Prostate gland (tissue), 2 donors: ENCODE data around the gene LPP.

Experiments
- POLR2A ChIP-seq: fragments of 450-650 bp; IDR thresholded peaks from one replicate; pipeline ENCODE4 v1.6.1; 2016; ENCODE audit warnings: antibody characterized with exemption, mild to moderate bottlenecking
- TF ChIP-seq, protein P1 (sequence below), 4 experiments: fragments of 200-600 bp in 2 of 4; fragments of 450-650 bp in 2 of 4; sonication (generic) in 2 of 4; IDR thresholded peaks; 1 replicate in 3 of 4; 2 replicates in 1 of 4; pipeline ENCODE4 v1.5.1; 2016 to 2019; ENCODE audit warnings: antibody characterized with exemption in 4 of 4, mild to moderate bottlenecking in 2 of 4, moderate library complexity in 2 of 4

GRCh38 chr3:188677344-188677743, 523.4 kb downstream of the LPP start:
- TF ChIP-seq, protein P1, sequence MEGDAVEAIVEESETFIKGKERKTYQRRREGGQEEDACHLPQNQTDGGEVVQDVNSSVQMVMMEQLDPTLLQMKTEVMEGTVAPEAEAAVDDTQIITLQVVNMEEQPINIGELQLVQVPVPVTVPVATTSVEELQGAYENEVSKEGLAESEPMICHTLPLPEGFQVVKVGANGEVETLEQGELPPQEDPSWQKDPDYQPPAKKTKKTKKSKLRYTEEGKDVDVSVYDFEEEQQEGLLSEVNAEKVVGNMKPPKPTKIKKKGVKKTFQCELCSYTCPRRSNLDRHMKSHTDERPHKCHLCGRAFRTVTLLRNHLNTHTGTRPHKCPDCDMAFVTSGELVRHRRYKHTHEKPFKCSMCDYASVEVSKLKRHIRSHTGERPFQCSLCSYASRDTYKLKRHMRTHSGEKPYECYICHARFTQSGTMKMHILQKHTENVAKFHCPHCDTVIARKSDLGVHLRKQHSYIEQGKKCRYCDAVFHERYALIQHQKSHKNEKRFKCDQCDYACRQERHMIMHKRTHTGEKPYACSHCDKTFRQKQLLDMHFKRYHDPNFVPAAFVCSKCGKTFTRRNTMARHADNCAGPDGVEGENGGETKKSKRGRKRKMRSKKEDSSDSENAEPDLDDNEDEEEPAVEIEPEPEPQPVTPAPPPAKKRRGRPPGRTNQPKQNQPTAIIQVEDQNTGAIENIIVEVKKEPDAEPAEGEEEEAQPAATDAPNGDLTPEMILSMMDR (IDR thresholded peaks at IDR 0.05) = no peak
- no peak for TF ChIP-seq POLR2A
